ENCODE data around the gene LIG4. TPM values are rescaled to one million over a fixed set of nuclear protein-coding genes. Genes with fewer than 3 reads are reported as not detected.
"Not testable (repeated sequence)": the region's sequence is repeated elsewhere in the genome, so short reads cannot be mapped to it uniquely, and the experiment has no call there.

LIG4 gene
- total RNA-seq: 15.1 TPM

DNA sequence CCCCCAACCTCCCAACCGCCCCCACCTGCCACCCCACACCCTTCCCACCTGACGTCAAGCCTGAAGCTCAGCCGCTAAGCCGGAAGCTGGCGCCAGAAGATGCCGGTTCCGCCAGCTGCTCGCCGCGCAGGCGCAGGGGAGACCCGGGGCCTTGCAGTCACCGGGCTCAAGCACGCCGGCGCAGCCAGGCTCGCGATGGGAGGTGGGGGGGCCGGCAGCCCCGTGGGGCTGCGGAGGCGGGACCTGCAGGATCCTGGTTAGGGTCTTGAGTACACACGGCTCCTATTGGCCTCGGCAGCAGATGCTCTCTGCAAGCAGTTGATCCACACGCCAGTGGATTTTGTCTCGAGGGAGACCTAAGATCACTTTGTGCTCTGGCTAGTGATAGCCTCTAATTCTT, at the start of gene LIG4:
TSS of gene LIG4 (minus strand) at position 101 of the 400 bp plus-strand sequence. CDS start 4,268 bp downstream, outside the sequence.
- FAIRE-seq (no peak), DNase-seq (ENCODE audit: low spot score in 2 of 2) (peak; percentile 82 to 84)

DNA sequence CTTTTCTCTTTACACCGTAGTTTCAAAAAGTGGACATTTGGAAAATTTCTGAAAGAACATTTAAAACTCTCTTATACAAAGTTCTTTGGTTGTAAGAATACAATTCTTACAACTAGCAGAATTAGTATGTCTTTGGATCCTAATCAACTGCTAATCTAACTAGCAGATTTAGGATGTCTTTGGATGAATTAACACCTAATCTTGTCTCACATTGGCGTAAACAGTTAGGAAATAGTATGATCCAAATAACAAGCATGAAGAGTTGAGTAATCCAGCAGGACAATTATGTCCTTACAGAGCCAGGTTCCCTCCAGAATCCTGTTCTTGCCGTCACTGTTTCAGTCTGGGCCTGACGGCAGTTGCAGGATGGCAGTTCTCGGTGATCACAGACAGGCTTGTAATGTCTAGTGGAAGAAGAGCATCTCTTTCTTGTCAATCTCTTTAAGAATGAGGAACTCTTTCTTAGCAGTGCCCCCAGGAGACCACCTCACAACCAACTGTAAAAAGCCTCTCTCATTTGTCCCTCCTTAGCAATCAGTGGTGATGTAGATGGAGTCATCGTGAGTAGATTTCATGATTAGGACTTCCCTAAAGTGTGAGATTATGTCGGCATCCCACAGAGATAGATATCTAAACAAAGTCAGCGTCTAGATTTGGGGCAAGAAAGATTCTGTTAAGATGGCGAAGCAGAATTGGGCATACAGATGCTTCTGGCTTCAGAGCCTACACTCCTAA, 48.5 kb upstream of the LIG4 start:
- FAIRE-seq (no peak), DNase-seq (ENCODE audit: low spot score in 2 of 2) (no peak)

DNA sequence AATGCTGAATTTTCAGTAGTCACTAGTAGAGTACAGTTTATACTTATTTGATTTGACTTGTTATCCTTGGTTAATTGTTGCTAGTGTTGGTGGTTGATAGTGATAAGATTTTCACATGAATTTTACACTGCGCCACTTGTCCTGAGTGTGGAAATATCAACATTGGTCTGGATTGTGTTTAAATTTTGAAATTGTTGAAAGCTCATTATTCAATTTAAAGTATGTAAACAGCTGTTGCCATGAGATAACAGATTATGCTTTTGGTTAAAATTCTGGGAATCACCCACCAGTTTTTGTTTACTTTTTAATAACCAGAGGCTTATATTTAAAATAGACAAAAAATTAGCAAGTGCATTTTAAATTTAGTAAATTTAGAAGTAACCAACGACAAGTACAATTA, 41.9 kb upstream of the LIG4 start:
- DNase-seq (ENCODE audit: low spot score in 2 of 2) (no peak), FAIRE-seq (no peak)

DNA sequence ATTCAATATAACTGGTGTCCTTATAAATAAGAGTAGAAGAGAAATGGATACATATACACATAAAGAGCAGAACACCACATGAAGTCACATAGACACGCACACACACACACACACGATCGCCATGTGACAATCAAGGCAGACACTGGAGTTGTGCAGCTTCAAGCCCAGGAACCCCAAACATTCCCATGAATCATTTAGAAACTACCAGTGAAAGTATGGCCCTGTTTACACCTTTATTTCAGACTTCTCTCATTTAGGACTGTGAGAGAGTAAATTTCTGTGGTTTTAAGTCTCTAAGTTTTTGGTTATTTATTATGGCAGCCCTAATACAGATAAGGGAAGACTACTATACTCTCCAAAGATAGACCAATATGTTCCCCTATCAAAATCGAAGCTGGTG, 33.8 kb upstream of the LIG4 start:
- DNase-seq (ENCODE audit: low spot score in 2 of 2) (no peak), FAIRE-seq (no peak)

DNA sequence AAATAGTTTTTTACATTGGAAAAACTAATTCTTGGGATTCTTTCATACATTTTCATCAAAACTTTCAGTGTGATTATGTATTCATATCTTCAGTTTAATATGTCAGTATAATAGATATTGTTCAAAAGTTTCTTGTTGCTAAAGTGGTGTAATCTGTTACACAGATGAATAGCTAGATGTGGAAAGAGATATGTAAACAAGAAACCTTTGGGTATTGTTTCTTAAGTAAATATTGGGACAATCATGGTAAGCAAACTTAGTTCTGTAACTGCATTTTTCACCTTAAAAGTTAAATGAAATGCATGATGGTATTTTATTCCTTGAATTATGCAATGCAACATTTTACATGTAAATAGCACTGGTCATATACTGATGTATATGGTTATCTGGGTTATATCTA, 15.0 kb upstream of the LIG4 start:
- FAIRE-seq: no peak
- DNase-seq (ENCODE audit: low spot score in 2 of 2): no peak

DNA sequence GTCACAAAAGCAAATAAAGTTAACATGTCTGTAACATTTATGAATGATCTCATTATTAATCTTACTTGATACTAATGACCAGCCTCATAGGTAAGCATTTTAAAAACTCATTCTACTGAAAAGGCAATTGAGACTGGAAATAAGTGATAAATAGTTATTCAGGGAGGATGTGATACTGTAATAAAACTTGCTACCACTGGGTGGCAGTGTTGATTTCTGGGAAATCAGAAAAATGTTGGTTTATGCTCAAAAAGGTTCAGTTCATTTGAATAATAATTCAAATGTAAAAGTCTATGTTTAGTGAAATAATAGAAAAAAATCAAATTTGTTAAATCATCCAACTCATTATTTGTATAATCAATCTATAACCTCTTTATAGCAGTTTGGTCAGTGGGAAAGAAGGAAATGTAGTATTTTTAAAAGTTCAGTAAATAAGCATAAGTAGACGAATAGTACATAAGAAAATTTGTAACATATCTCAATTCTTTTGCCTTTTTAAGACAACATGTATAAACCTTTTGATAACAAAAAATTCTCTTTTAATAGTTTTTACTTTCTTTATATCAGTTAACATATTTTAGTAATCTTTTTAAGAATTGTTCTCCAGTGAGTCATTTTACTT, 12.4 kb upstream of the LIG4 start:
- FAIRE-seq (peak; percentile 97), DNase-seq (ENCODE audit: low spot score in 2 of 2) (no peak)

DNA sequence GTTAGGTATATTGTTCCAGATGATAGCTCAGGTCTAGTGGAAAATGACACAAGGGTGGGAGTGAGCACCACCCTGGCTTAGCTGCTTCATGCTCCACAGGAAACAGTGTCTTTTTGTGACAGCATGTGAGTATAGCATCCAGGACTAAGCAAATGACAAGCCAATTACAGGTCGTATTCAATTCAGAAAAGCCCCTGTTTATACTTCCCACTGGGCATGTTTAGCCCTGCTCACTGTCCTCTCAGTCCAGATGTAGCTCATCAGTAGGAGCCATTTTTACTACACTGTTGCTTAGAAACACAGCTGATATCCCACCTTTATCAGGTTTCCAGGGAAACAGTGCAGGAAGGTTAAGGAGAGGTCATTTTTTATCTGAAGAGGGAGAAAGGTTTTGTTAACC, 10.8 kb upstream of the LIG4 start:
- FAIRE-seq: no peak
- no peak for DNase-seq (ENCODE audit: low spot score in 2 of 2)

DNA sequence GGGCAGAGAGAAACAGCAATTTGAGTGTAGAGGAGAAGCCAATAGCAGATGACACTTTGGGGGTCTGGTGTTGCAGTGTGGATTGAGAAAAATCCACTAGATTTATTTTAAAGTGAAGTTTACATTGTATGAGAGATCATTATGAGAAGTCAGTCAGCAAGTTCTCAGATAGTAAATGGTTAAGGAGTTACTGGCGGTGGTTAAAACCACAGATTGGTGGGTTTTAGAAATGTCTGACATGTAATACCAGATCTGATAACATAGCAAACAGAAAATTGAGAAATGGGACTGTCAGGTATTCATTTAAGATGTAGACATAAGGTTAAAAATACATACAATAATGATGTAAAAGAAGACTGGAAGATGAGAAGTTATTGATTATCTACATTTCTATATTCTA, 10.1 kb upstream of the LIG4 start:
- DNase-seq (ENCODE audit: low spot score in 2 of 2): no peak

DNA sequence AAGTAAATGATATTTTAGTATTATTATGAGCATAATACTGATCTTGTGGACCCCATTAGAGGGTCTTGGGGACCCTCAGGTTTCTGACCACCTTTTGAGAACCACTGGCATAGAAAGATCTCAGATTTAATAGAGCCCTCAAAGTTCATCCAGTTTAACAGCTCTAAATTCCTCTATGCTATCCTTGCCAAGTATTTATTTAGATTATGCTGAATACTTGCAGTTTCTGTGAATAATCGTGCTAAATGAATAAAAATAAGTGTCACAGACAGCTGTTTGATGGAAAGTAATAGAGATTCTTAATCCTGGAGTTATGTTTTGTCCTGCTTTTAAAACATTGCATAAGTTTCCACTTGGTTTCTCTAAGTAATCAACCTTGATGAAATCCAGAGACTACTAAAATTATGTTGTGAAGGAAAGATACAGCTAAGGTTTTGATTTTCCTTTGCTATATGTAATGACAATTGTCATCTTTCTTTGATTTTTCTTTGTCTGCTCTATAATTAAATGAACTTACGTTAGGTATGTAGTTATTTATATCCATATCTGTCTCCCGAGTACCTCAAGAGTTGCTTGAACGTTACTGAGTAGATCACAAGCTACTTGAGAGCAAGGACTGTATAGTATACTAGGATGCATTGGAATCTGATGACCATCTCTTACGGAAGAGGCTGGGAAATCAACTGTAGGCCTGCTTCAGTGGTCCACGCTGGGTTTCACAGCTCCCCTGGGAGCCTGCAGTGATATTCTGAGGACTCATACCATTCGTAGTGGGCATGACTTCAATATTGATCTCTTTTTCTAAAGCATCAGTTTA, 8.6 kb upstream of the LIG4 start:
- no peak for FAIRE-seq

More for the DNA sequence above, 10.1 kb upstream of the LIG4 start:
- FAIRE-seq: no peak

DNA sequence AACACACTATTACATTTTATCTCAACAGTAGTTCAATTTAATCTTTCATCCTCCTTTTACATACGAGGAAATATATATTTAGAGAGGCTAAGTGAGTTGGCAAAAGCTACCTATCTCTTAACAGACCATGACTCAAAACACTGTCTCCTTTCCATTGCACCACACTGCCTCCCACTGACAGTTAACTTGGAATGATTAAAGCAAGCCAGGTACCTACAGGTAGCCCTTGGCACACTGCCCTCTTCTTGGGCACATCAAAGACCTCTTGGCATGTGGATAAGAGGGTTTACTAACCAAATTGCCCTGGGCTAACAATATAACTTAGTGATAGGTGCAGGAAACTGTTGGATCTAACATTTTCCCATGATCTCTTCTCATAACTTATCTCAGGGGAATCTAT, 4.7 kb upstream of the LIG4 start:
- DNase-seq (ENCODE audit: low spot score in 2 of 2): no peak
- no peak for FAIRE-seq

More for the DNA sequence above, 8.6 kb upstream of the LIG4 start:
- no peak for DNase-seq (ENCODE audit: low spot score in 2 of 2)

DNA sequence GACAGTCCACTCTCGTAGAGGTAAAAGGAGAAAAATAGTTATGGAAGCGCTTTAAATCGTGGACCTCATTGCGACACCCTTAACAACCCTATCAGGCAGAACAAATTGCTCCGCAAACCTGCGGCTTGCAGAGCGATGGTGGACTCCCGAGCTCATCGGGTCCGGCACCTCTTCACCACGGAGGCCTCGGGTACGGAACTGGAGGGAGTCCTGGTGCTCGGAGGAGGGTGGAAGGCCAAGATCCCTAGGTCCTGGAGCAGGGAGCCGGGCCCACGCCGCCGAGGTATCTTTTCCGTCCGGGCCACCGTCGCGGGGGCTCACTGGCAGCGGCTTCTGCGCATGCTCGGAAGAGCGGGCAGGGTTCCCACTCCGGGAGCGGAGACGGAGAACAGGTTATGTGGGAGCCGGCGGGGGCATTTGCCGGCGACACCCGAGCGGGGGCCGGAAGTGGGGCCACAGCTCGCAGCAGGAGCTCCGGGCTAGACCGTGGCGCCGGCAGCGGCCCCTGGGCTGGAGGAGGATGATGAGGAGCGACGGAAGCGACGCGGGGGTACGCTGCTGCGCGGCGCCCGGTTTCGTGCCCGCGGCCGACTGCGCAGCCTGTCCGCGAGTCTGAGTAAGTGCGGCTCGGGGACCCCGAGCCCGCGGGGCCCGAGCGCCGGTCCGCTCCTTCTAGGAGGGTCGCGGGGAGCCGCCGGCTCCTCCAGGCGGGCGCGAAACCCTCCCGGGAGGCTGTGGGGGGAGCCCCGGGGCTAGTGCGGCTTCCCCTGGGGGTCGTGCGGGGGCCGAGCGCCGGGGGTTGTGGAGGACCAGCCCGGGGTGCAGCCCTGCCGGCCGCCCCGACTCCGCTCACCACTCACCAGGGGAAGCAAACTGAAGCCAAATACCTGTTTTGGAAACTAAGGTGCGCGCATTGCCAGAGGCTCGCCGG, 3.0 kb upstream of the LIG4 start, which contains the start of gene ABHD13:
TSS of gene ABHD13 (plus strand) at position 349 of the 931 bp plus-strand sequence. CDS start 10,827 bp downstream, outside the sequence.
- FAIRE-seq: no peak

DNA sequence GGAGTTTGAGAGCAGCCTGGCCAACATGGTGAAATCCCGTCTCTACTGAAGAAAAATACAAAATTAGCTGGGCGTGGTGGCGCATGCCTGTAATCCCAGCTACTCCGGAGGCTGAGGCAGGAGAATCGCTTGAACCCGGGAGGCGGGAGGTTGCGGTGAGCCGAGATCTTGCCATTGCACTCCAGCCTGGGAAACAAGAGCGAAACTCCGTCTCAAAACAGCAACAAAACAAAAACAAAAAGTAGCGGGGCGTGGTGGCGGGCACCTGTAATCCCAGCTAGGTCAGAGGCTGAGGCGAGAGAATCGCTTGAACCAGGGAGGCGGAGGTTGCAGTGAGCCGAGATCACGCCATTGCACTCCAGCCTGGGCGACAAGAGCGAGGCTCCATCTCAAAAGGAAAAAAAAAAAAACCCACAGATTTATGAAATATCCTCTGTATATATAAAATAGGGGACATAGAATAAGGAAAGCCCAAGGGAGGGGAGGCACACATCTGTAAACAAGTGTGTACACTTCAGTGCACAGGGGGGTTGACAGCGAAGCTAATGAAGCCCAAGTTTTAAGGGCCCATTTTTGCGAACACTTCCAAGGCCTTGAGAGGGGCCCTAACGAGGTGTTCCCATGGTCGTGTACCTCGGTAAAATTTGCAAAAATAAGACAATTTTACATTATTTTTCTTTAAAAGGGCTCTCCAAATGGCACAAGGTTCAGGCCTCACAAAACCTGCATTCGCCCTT, 2.1 kb upstream of the LIG4 start:
- DNase-seq (ENCODE audit: low spot score in 2 of 2); FAIRE-seq: not testable (repeated sequence)

More for the DNA sequence above, 3.0 kb upstream of the LIG4 start, which contains the start of gene ABHD13:
- peak; percentile 89 to 92 for DNase-seq (ENCODE audit: low spot score in 2 of 2)

DNA sequence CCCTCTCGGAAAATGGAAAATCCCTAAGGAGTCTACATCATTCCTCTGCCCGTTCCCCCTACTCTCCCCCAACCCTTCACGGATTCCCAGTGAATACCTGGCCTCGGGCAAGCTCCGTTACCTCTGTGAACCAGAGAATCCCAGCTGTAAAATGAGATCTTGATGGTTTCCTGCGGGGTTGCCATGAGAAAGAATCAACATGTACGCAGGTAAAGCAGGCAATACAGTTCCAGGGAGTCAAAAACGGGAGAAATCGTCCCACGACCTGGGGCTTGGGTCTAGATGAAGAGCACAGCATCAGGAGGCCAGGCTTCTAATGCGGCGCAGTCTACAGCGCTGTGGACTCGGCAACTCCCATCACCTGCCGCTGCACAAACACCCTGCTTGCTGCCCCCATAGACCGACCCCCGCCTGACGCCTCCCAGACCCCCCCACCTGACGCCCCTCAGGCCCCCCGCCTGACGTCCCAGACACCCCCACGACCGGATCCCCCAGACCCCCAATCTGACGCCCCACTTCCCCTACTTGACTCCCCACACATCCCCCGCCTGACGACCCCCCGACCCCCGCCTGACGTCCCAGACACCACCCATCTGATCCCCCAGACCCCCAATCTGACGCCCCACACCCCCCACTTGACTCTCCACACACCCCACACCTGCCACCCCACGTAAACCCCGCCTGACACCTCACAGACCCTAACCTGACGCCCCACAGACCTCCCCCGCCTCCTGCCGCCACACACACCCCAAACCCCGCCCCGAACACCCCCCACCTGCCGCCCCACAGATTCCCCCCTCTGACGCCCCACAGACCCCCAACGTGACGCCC, 680 bp downstream of the LIG4 start:
- FAIRE-seq: no peak
- DNase-seq (ENCODE audit: low spot score in 2 of 2): peak in 1 of 2 donors; percentile 16

DNA sequence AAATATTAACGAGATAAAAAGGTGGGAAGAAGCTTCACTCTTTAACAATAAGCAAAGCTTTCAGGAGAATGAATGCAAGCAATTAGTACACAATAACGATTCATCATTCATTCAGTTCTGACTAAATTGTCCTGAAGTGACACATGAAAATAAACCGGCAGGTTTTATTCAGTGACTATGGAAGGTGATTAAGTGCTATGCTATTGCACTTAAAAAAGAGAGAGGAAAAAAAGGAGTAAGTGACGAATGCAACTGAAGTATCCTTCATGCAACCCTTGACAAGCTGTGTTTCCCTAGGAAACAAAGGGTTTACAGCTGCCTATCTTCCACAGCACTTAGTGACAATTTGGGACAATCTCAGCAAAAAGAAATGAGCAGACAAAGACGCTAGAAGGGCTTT, 1.4 kb downstream of the LIG4 start:
- no peak for DNase-seq (ENCODE audit: low spot score in 2 of 2)
- FAIRE-seq: no peak

DNA sequence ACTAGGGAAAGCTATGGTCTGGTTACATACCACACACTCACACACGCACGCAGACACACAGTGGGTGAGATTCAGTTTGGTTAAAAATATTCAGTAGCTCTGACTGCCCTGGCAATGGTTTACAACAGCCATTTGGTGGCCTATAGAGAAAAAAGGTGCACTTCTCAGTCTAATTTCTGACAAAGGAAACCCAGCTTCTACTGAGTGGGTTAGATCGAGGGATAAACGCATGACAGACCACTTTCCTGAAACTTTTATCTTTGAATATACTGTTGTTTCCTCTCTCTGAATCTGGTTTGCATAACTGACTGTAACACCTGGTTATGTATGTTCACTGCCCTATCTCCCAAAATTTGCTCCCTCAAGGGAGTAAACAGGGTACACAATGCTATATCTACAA, 2.5 kb downstream of the LIG4 start:
- FAIRE-seq: no peak
- no peak for DNase-seq (ENCODE audit: low spot score in 2 of 2)

DNA sequence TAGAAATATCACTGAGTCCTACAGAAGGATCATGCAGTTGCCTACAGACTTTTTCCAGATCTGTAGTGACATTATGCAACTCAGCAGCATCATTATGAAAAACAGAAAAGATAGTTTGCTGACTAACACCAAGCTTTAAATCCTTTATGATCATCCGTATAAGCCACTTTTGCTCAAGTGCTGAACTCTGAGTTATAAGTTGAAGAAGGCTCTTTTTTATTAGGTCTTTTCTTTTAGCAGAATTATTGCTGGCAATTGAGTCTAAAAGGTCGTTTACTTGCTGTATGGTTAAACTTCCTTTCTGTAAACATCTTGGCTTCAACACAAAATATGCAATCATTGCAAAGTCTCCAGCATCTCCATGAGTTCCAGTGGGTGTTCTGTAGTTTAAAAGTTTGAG, 4.8 kb downstream of the LIG4 start:
- FAIRE-seq (no peak), DNase-seq (ENCODE audit: low spot score in 2 of 2) (no peak)

DNA sequence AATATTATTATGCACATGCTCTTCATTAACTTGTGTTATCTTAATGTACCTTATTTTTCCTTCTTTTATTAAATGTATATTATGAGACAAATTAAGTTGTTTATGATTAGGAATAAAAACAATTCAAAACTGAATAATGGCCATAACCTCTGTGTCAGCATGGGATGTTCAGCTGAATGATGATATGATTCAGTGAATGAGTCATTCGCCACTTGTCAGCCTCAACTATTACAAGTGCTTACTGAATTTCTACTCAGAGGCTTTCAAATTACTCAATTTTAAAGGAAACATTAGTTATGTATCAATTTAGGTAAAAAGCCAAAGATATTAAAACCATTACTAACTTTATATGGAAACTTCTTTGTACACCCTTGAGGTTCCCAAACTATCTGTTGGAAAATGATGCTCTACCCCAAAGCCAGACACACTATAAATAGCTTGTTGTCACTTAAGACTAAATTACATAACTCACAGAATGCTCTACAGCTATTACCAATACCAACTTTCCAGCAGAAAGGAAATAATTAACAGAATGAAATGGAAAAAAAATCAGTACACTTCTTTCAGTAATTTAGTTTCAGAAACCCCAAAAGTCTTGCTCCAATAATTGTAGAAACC, 14.4 kb downstream of the LIG4 start:
- no peak for FAIRE-seq
- no peak for DNase-seq (ENCODE audit: low spot score in 2 of 2)

DNA sequence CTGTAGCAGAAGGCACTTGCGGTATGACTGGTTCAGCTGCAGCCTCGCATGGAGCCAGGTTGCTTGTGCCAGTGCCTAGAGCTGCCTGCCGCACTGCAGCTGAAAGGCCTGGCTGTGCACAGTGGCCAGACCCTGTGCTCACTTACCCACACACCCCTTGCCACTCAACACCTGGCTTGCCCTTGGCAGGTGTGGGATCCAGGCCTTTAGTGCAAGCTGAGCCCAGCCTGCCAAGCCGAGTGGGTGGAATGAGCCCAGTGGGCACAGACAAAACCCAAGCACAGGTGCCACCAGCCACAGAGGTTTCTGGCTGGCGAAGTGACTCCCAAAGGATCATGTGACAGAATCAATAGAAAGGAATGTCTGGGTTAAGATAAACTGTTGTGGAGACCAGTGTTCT, 19.5 kb downstream of the LIG4 start:
- no peak for FAIRE-seq

More for the DNA sequence above, 19.5 kb downstream of the LIG4 start:
- no peak for DNase-seq (ENCODE audit: low spot score in 2 of 2)
